ENCODE data around the gene RNF224. TPM values are rescaled to one million over a fixed set of nuclear protein-coding genes. Genes with fewer than 3 reads are reported as not detected.

RNF224 gene
- polyA plus RNA-seq, 1 of the 3 experiments (the other 2 are of a cell fraction) = 0.03 TPM

- no peaks in the 10 kb centered on the region for H3K79me2 ChIP-seq (ENCODE audit: insufficient read depth)
- no peaks in the 10 kb centered on the region for H3K9me3 ChIP-seq
- H3K9ac ChIP-seq = no peak within 1 kb of the TSS
- H3K4me2 ChIP-seq = no peak within 1 kb of the TSS
- H3K9me2 ChIP-seq = no peaks in the 10 kb centered on the region
- H3F3A ChIP-seq (replicated peaks; ENCODE audit: insufficient read depth) = peaks cover 15% of the 10 kb centered on the region
- H3K36me3 ChIP-seq (replicated peaks in 1 of 2; ENCODE audit: control insufficient read depth in 1 of 2, insufficient read depth in 2 of 2, low read length in 1 of 2) = no peaks in the 10 kb centered on the region
- TF ChIP-seq FOXM1 (IDR thresholded peaks at IDR 0.05; ENCODE audit: low read depth) (no peak), MXI1 (IDR thresholded peaks at IDR 0.05; ENCODE audit: low read depth, low read length) (no peak), EZH2phosphoT487 (IDR thresholded peaks at IDR 0.05; ENCODE audit: borderline replicate concordance, low read depth) (no peak), GATA2 (CRISPR knock-in tag; IDR thresholded peaks at IDR 0.05) (no peak), NFIC (IDR thresholded peaks at IDR 0.05; ENCODE audit: borderline replicate concordance) (no peak), USF2 (IDR thresholded peaks at IDR 0.05; ENCODE audit: borderline replicate concordance, low read depth, low read length) (no peak), POLR2AphosphoS5 (IDR thresholded peaks at IDR 0.05; ENCODE audit: low read depth, low read length) (no peak), RFX5 (IDR thresholded peaks at IDR 0.05; ENCODE audit: low read length) (no peak)
- TF ChIP-seq, protein P1, sequence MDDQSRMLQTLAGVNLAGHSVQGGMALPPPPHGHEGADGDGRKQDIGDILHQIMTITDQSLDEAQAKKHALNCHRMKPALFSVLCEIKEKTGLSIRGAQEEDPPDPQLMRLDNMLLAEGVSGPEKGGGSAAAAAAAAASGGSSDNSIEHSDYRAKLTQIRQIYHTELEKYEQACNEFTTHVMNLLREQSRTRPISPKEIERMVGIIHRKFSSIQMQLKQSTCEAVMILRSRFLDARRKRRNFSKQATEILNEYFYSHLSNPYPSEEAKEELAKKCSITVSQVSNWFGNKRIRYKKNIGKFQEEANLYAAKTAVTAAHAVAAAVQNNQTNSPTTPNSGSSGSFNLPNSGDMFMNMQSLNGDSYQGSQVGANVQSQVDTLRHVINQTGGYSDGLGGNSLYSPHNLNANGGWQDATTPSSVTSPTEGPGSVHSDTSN (IDR thresholded peaks at IDR 0.05) = no peak
- POLR2A ChIA-PET = no interaction called here
- H3K27ac ChIP-seq (ENCODE audit: low read depth in 2 of 2, low read length in 1 of 2) = no peak within 1 kb of the TSS; a peak in 1 of 4 replicates
- peaks cover 0 to 35% of the 10 kb centered on the region in 2 experiments; a peak in 1 of 4 replicates for H3K4me1 ChIP-seq (ENCODE audit: control insufficient read depth in 1 of 2, insufficient read depth in 2 of 2, low read depth in 1 of 2, low read length in 1 of 2)
- DNase-seq = no peak
- H2AFZ ChIP-seq (ENCODE audit: low read depth) = no peak within 1 kb of the TSS
- CTCF ChIA-PET = interaction anchor here (1.1 to 1.5 kb wide), 2 partner anchors 164 to 196 kb away, joined by 3 to 5 read pairs; no protein-coding TSS in a partner anchor
- no peaks in the 10 kb centered on the region for H3K27me3 ChIP-seq (ENCODE audit: insufficient read depth)
- H4K20me1 ChIP-seq (ENCODE audit: insufficient read depth) = no peaks in the 10 kb centered on the region
- no peak within 1 kb of the TSS for H3K4me3 ChIP-seq (ENCODE audit: low read depth in 2 of 2, low read length in 1 of 2)
- WGBS (ENCODE audit: low lambda C conversion rate) = 67% methylated on average over 1 of the region's 14 CpGs
Measured at GRCh38 chr9:137230705-137231371, 3.5 kb downstream of the RNF224 start, which contains the start of gene SLC34A3. TSS of gene SLC34A3 (plus strand) at chr9:137230901. CDS start at chr9:137231703, 802 bp downstream.

DNA sequence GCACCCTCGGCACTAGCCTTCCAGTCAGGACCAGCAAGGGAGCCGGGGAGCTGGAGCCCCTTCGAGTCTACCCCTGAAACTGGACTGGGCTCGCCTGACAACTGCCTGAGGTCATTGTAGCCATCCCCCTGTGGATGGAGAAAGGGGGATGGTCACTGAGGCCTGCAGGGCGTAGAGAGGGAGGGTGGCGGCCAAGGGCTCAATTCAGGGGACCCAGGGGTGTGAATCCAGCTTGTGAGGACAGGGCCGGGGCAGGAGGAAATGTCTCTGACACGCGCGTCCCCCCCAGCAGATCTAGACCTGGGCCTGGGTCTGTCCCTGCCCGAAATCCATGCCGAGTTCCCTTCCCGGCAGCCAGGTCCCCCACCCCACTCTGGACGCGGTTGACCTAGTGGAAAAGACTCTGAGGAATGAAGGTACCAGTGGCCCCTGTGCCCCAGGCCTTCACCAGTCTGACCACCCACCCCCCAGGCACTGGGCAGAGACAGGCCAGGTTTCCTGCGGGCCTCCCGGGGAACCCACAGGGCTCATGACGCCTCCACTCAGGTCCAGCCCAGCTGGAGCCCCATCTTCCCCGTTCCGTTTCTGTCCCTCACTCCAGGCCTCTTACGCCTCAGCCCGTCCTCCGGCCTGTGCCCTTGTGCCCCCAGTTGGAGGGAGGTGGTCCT is 4.2 kb downstream of the RNF224 start:
- Histone ChIP-seq H3K79me2 (ENCODE audit: insufficient read depth) (no peaks in the 10 kb centered on the region), H3K27ac (ENCODE audit: low read depth in 2 of 2, low read length in 1 of 2) (no peak overlapping the region), H3K36me3 (replicated peaks in 1 of 2; ENCODE audit: control insufficient read depth in 1 of 2, insufficient read depth in 2 of 2, low read length in 1 of 2) (no peaks in the 10 kb centered on the region), H3K4me2 (no peak overlapping the region), H3K9me2 (no peaks in the 10 kb centered on the region), H3K9me3 (no peaks in the 10 kb centered on the region), H4K20me1 (ENCODE audit: insufficient read depth) (no peaks in the 10 kb centered on the region), H2AFZ (ENCODE audit: low read depth) (no peak overlapping the region), H3K4me3 (ENCODE audit: low read depth in 2 of 2, low read length in 1 of 2) (no peak overlapping the region), H3K27me3 (ENCODE audit: insufficient read depth) (no peaks in the 10 kb centered on the region), H3K9ac (no peak overlapping the region), H3K4me1 (ENCODE audit: control insufficient read depth in 1 of 2, insufficient read depth in 2 of 2, low read depth in 1 of 2, low read length in 1 of 2) (peaks cover 0 to 34% of the 10 kb centered on the region in 2 experiments; a peak in 1 of 4 replicates), H3F3A (replicated peaks; ENCODE audit: insufficient read depth) (peaks cover 11% of the 10 kb centered on the region)
- whole genome bisulfite sequencing (ENCODE audit: low lambda C conversion rate) = 93% methylated on average over 19 of the region's 23 CpGs
- CTCF ChIA-PET = no interaction called here
- TF ChIP-seq TEAD4 (IDR thresholded peaks at IDR 0.05; ENCODE audit: borderline replicate concordance, insufficient read depth) (no peak), RAD21 (IDR thresholded peaks at IDR 0.05; ENCODE audit: low read length) (no peak), RCOR1 (IDR thresholded peaks at IDR 0.05; ENCODE audit: low read length) (no peak), EZH2phosphoT487 (IDR thresholded peaks at IDR 0.05; ENCODE audit: borderline replicate concordance, low read depth) (no peak), EP300 (IDR thresholded peaks at IDR 0.05; ENCODE audit: borderline replicate concordance in 1 of 2, low read depth in 1 of 2, low read length in 1 of 2) (no peak), GABPA (IDR thresholded peaks at IDR 0.05; ENCODE audit: low read depth) (no peak), SMC3 (IDR thresholded peaks at IDR 0.05; ENCODE audit: low read depth, low read length) (no peak), TCF12 (IDR thresholded peaks at IDR 0.05) (no peak), ZBTB33 (IDR thresholded peaks at IDR 0.05; ENCODE audit: borderline replicate concordance, low read depth) (no peak), CHD2 (IDR thresholded peaks at IDR 0.05; ENCODE audit: low read length, partially characterized antibody) (no peak), ELF1 (IDR thresholded peaks at IDR 0.05) (no peak)
- TF ChIP-seq, protein P2, sequence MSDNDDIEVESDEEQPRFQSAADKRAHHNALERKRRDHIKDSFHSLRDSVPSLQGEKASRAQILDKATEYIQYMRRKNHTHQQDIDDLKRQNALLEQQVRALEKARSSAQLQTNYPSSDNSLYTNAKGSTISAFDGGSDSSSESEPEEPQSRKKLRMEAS (IDR thresholded peaks at IDR 0.05; ENCODE audit: low read depth) = no peak
- POLR2A ChIA-PET = no interaction called here
- no peak for DNase-seq

All from SK-N-SH (cell line).